AG09319 (cell line): ENCODE measurements around the gene MSN.
"Not testable (repeated sequence)": the region's sequence is repeated elsewhere in the genome, so short reads cannot be mapped to it uniquely, and the experiment has no call there.

ENCODE experiments used
- DNase-seq: peaks from one replicate; pipeline ENCODE4 v3.0.0-alpha.2; 2010; ENCODE audit warnings: low read depth; ENCODE audit errors: extremely low read depth
- TF ChIP-seq, protein P1 (sequence below): IDR thresholded peaks from 2 replicates; pipeline ENCODE4 v1.5.1; 2011; ENCODE audit warnings: low read depth, mild to moderate bottlenecking, inconsistent platforms, low read length, moderate library complexity

Gene MSN

DNA sequence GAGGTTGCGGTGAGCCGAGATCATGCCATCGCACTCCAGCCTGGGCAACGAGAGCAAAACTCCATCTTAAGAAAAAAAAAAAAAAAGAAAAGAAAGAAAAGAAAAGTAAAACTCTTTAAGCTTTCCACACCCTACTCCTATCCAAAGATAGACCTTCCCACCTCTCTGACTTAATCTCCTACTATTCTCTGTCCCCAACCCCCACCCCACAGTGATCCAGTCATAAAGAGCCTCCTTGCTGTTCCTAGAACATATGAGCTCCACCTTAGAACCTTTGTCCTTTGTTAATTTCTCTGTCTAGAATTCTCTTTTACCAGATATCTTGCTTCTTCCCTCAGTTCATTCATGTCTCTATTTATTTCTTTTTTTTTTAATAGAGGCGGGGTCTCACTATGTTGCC, 30.1 kb upstream of the MSN start:
- TF ChIP-seq, protein P1, sequence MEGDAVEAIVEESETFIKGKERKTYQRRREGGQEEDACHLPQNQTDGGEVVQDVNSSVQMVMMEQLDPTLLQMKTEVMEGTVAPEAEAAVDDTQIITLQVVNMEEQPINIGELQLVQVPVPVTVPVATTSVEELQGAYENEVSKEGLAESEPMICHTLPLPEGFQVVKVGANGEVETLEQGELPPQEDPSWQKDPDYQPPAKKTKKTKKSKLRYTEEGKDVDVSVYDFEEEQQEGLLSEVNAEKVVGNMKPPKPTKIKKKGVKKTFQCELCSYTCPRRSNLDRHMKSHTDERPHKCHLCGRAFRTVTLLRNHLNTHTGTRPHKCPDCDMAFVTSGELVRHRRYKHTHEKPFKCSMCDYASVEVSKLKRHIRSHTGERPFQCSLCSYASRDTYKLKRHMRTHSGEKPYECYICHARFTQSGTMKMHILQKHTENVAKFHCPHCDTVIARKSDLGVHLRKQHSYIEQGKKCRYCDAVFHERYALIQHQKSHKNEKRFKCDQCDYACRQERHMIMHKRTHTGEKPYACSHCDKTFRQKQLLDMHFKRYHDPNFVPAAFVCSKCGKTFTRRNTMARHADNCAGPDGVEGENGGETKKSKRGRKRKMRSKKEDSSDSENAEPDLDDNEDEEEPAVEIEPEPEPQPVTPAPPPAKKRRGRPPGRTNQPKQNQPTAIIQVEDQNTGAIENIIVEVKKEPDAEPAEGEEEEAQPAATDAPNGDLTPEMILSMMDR, result no peak
- no peak for DNase-seq

- TF ChIP-seq, protein P1, result no peak
- DNase-seq, result no peak
These were observed 24.5 kb upstream of the MSN start for GRCh38 chrX:65642914-65643491.

- no peak for DNase-seq
- TF ChIP-seq, protein P1, result no peak
These were observed 23.9 kb upstream of the MSN start for GRCh38 chrX:65643531-65644052.

- TF ChIP-seq, protein P1, result no peak
- DNase-seq, result peak; percentile 57
These were observed 22.7 kb upstream of the MSN start for GRCh38 chrX:65644621-65645289.

DNA sequence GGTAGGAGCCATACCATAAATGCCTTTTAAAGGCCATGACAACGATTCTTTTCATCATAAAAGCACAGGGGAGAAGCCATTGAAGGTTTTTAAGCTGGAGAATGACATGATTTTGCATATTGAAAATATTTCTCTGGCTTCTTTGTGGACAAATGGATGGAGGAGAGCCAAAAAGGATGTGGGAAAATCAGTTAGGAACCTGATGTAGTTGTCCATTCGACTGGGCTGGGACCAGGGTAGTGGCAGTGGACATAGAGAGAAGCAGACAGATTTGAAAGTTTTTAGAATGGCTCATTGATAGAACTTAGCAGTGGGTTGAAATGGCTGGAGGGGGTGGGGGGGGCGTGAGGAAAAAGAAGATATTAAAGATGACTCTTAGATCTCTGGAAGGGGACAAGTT, 19.7 kb upstream of the MSN start:
- no peak for DNase-seq
- TF ChIP-seq, protein P1, result no peak

DNA sequence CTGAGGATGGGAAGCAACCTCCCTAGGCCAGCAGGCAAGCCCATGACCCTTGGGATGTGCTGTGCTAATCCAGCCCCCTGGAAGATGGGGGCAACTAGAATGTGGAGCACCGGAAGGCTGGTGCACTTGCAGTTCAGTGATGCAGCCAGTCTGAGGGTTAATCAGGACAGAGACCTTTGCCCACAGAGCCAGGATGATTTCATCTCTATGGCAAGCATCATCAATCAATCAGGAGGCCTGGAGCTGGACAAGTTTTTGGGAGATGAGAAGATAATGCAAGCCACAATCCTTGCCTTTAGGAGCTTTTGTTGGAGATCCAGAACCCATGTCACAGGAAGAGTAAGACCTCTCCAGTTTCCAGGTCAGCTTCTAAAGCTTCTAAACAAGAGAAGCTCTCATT, 15.4 kb upstream of the MSN start:
- DNase-seq, result no peak
- TF ChIP-seq, protein P1, result no peak

DNA sequence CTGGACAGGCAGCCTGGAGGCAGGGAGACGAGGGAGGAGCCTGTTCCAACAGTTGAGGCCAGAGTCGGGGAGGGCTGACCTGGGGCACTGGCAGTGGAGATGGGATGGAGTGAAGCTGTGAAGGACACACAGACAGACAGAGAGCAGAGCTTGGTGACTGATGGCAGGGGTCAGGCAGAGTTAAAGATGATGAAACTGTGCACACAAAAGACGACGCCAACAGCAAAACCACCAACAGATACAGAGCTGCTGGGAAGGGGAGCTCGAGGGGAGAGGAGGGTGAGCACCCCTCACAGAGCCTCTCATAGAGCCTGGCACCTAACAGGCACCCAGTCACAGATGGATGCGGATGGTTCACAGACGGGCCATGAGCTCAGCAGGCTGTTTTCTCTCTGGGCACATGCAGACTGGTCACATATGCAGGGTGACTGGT, 10.4 kb upstream of the MSN start:
- not testable (repeated sequence) for DNase-seq
